Mesothelial cell of epicardium (in vitro differentiated cells): ENCODE results near the gene TUBB6. TPM values are rescaled to one million over a fixed set of nuclear protein-coding genes. Genes with fewer than 3 reads are reported as not detected.
A peak's percentile ranks its signal among the peaks of the same experiment; 100 is the strongest.

Experiments
- DNase-seq, 2 experiments: peaks; one replicate each; pipeline ENCODE4 v3.0.0; 2021; ENCODE audit warnings: low spot score in 2 of 2; ENCODE audit not compliant: unreplicated experiment in 2 of 2
- H3K27ac Mint-ChIP-seq: 2 replicates; pipeline ENCODE4 v1.8.0; 2021; ENCODE audit warnings: mixed read lengths
- H3K27me3 Mint-ChIP-seq: 2 replicates; pipeline ENCODE4 v1.8.0; 2021; ENCODE audit warnings: low read depth, mixed read lengths
- H3K36me3 Mint-ChIP-seq: 2 replicates; pipeline ENCODE4 v1.8.0; 2021; ENCODE audit warnings: mixed read lengths
- H3K4me1 Mint-ChIP-seq: 2 replicates; pipeline ENCODE4 v1.8.0; 2021; ENCODE audit warnings: mixed read lengths
- H3K4me3 Mint-ChIP-seq: 2 replicates; pipeline ENCODE4 v1.8.0; 2021; ENCODE audit warnings: mild to moderate bottlenecking, moderate library complexity, mixed read lengths
- H3K9me3 Mint-ChIP-seq: 2 replicates; pipeline ENCODE4 v1.8.0; 2021; ENCODE audit warnings: mixed read lengths
- CTCF ChIP-seq: fragments of 200-600 bp; sonication (generic); IDR thresholded peaks from one replicate; pipeline ENCODE4 v1.5.0; 2021; ENCODE audit warnings: antibody characterized with exemption; ENCODE audit not compliant: unreplicated experiment
- total RNA-seq: library from RNA; stranded (reverse); gene quantifications from 3 replicates; pipeline ENCODE4 v1.2.1, GENCODE V29; 2021

Gene TUBB6
- total RNA-seq, 1 donor from 2014 or later = 55.0 TPM

DNA sequence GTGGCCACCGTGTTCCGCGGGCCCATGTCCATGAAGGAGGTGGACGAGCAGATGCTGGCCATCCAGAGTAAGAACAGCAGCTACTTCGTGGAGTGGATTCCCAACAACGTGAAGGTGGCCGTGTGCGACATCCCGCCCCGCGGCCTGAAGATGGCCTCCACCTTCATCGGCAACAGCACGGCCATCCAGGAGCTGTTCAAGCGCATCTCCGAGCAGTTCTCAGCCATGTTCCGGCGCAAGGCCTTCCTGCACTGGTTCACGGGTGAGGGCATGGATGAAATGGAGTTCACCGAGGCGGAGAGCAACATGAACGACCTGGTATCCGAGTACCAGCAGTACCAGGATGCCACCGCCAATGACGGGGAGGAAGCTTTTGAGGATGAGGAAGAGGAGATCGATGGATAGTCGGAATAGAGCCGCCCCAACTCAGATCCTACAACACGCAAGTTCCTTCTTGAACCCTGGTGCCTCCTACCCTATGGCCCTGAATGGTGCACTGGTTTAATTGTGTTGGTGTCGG lies 17.7 kb downstream of the TUBB6 start:
- no peak for TF ChIP-seq CTCF
- Mint-ChIP-seq H3K27ac (no peak overlapping the region), H3K4me1 (no peaks in the 10 kb centered on the region), H3K36me3 (peaks cover 47% of the 10 kb centered on the region), H3K4me3 (no peak overlapping the region), H3K27me3 (no peaks in the 10 kb centered on the region), H3K9me3 (no peaks in the 10 kb centered on the region)
- no peak for DNase-seq

GRCh38 chr18:12326711-12327460 lies 18.8 kb downstream of the TUBB6 start:
- TF ChIP-seq CTCF = no peak

DNA sequence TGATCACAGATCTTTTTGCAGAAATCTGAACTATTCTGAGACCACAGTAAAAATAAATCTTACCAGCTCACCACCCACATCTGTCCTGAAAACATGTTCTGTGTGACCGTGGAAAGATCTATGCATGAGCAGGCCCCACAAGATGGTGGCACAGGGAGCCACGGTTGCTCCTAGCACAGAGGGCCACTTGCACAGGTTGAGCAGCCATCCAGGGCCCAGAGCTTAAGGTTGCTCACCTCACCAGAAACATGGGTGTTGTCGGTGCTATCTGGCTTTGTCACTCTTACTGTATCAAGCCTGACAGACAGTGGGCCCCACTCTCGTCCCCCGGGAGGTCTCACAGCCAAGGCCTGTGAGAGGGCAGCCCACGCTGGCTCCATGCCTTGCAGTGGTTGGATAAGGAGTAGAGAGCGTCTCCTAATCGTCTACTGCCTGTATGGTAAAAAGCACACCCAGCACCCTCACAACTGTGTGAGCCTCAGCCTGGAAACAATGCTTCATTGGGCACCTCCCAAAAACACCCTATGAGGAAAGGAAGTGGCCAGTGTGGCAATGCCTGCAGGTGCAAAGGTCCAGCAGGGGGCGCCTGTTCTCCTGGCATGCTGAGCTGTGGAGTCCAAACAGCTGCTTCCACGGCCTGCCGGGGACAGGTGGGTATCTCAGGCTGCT lies 19.6 kb downstream of the TUBB6 start:
- peak; percentile 70 for TF ChIP-seq CTCF
- DNase-seq = peak; percentile 54 to 72
- no peaks in the 10 kb centered on the region for H3K27me3 Mint-ChIP-seq
- no peak overlapping the region for H3K4me3 Mint-ChIP-seq
- peaks cover 43% of the 10 kb centered on the region for H3K36me3 Mint-ChIP-seq
- no peak overlapping the region for H3K27ac Mint-ChIP-seq
- no peaks in the 10 kb centered on the region for H3K4me1 Mint-ChIP-seq
- no peaks in the 10 kb centered on the region for H3K9me3 Mint-ChIP-seq

More at GRCh38 chr18:12326711-12327460, 18.8 kb downstream of the TUBB6 start:
- Mint-ChIP-seq H3K27ac (no peak overlapping the region), H3K4me1 (no peaks in the 10 kb centered on the region), H3K9me3 (no peaks in the 10 kb centered on the region), H3K36me3 (peaks cover 43% of the 10 kb centered on the region), H3K4me3 (no peak overlapping the region), H3K27me3 (no peaks in the 10 kb centered on the region)
- no peak for DNase-seq

- no peak for TF ChIP-seq CTCF
- no peak overlapping the region for H3K27ac Mint-ChIP-seq
- no peaks in the 10 kb centered on the region for H3K27me3 Mint-ChIP-seq
- no peaks in the 10 kb centered on the region for H3K9me3 Mint-ChIP-seq
- no peak overlapping the region for H3K4me3 Mint-ChIP-seq
- H3K4me1 Mint-ChIP-seq = no peaks in the 10 kb centered on the region
- H3K36me3 Mint-ChIP-seq = peaks cover 41% of the 10 kb centered on the region
- DNase-seq = no peak
Measured at GRCh38 chr18:12328179-12328823, 20.3 kb downstream of the TUBB6 start.

GRCh38 chr18:12329125-12329698 lies 21.2 kb downstream of the TUBB6 start:
- H3K4me3 Mint-ChIP-seq = no peak overlapping the region

More at GRCh38 chr18:12329125-12329698, 21.2 kb downstream of the TUBB6 start:
- no peak for TF ChIP-seq CTCF
- no peak for DNase-seq
- H3K27me3 Mint-ChIP-seq = no peaks in the 10 kb centered on the region
- no peaks in the 10 kb centered on the region for H3K4me1 Mint-ChIP-seq
- H3K36me3 Mint-ChIP-seq = peaks cover 45% of the 10 kb centered on the region
- H3K27ac Mint-ChIP-seq = no peak overlapping the region
- no peaks in the 10 kb centered on the region for H3K9me3 Mint-ChIP-seq
